Measurements from ENCODE around the gene HIP1. TPM values are rescaled to one million over a fixed set of nuclear protein-coding genes. Genes with fewer than 3 reads are reported as not detected.

The HIP1 gene
- total and polyA plus RNA-seq, 9 of the 15 experiments (the other 6 are each of a cell fraction or from before 2014, with no cell fraction given), result 2.4 to 13.7 (median 9.5) TPM

DNA sequence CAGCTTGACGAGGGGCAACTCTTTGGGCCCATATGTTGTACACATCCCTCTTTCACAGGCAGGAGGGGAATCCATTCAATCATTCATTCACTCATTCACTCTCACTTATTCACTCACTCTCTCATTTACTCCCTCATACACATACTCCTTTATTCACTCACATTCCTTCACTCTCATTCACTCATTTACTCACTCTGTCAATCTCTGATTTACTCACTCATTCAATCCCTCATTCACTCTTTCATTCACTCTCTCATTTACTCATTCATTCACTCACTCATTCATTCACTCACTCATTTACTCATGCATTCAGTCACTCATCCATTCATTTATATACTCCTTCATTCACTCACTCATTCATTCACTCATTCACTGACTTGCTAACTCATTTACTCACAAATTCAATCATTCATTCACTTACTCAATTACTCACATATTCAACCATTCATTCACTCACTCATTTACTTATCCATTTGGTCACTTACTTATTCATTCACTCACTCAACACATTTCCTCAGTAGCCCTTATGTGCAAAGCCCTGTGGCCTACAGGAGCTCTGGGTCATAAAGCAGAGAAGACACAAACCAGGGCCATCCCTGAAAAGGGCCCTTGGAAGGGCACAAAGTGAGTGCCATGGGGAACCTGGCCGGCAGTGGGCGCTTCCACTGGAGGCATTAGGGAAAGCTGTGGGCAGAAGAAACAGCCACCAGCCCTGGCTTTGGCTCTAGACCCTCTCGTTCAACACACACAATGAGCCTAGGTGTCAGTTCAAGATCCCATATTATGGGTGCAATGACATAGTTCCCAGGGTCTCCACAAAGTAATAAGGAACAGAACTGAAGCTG is 26.0 kb downstream of the HIP1 start:
- CTCF ChIA-PET (ENCODE audit: low intra/inter-chr PET ratio), result no interaction called here
- intact Hi-C loops (cut with micrococcal nuclease), result no loop called here
- POLR2A ChIA-PET, result interaction anchor here (0.7 kb wide), 1 partner anchor 30 kb away, joined by 3 read pairs; no protein-coding TSS in a partner anchor
- peak; percentile 60; the same call in 1 of the 2 replicates for TF ChIP-seq SMARCA5 (IDR thresholded peaks at IDR 0.05)
- 0 out of 2 replicates have a peak, but pooled peaks have one; percentile 41 for TF ChIP-seq HLTF (IDR thresholded peaks at IDR 0.05)
- TF ChIP-seq, protein P1, sequence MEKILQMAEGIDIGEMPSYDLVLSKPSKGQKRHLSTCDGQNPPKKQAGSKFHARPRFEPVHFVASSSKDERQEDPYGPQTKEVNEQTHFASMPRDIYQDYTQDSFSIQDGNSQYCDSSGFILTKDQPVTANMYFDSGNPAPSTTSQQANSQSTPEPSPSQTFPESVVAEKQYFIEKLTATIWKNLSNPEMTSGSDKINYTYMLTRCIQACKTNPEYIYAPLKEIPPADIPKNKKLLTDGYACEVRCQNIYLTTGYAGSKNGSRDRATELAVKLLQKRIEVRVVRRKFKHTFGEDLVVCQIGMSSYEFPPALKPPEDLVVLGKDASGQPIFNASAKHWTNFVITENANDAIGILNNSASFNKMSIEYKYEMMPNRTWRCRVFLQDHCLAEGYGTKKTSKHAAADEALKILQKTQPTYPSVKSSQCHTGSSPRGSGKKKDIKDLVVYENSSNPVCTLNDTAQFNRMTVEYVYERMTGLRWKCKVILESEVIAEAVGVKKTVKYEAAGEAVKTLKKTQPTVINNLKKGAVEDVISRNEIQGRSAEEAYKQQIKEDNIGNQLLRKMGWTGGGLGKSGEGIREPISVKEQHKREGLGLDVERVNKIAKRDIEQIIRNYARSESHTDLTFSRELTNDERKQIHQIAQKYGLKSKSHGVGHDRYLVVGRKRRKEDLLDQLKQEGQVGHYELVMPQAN (IDR thresholded peaks at IDR 0.05; ENCODE audit: borderline replicate concordance), result 0 out of 2 replicates have a peak, but pooled peaks have one; percentile 34
- TF ChIP-seq, protein P2, sequence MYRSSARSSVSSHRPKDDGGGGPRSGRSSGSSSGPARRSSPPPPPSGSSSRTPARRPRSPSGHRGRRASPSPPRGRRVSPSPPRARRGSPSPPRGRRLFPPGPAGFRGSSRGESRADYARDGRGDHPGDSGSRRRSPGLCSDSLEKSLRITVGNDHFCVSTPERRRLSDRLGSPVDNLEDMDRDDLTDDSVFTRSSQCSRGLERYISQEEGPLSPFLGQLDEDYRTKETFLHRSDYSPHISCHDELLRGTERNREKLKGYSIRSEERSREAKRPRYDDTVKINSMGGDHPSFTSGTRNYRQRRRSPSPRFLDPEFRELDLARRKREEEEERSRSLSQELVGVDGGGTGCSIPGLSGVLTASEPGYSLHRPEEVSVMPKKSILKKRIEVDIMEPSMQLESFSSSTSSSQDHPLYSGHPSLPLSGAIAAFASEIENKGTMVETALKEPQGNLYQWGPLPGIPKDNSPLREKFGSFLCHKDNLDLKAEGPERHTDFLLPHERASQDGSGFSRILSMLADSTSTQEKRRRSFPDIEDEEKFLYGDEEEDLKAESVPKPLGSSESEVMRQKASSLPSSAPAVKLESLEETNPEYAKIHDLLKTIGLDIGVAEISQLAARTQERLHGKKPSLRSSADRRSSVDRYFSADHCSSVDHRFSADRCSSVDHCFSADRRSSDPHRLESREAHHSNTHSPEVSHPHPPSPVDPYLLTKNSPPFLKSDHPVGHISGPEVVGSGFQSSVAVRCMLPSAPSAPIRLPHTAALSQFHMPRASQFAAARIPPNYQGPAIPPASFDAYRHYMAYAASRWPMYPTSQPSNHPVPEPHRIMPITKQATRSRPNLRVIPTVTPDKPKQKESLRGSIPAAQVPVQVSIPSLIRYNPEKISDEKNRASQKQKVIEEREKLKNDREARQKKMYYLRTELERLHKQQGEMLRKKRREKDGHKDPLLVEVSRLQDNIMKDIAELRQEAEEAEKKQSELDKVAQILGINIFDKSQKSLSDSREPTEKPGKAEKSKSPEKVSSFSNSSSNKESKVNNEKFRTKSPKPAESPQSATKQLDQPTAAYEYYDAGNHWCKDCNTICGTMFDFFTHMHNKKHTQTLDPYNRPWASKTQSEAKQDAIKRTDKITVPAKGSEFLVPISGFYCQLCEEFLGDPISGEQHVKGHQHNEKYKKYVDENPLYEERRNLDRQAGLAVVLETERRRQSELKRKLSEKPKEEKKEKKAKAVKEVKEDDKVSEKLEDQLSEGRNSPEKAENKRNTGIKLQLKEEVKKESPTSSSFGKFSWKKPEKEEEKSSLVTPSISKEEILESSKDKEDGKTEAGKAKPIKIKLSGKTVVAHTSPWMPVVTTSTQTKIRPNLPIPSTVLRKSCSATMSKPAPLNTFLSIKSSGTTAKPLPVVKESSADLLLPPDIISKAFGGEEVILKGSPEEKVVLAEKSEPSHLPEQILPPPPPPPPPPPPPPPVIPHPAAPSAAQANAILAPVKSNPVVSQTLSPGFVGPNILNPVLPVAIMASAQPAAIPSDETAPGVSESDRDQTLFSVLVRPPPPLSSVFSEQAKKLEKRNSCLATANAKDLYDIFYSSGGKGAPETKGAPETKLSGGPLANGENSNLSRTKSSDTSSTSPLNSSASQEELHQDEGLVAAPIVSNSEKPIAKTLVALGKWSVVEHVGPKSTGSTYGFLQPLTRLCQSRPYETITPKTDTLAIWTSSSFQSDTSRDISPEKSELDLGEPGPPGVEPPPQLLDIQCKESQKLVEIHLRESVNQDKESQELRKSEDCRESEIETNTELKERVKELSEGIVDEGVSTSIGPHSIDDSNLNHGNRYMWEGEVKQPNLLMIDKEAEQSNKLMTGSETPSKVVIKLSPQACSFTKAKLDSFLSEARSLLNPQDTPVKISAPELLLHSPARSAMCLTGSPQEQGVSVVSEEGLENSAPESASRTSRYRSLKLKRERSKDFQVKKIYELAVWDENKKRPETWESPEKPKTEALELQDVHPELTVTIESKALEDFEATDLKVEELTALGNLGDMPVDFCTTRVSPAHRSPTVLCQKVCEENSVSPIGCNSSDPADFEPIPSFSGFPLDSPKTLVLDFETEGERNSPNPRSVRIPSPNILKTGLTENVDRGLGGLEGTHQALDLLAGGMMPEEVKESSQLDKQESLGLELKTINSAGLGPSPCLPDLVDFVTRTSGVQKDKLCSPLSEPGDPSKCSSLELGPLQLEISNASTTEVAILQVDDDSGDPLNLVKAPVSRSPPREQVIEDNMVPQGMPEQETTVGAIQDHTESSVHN (IDR thresholded peaks at IDR 0.05; ENCODE audit: borderline replicate concordance in 1 of 2, low read depth in 1 of 2), result 0 out of 4 replicates have a peak, but pooled peaks of 1 of the 2 experiments have one; percentile 34
- peak; percentile 96 for TF ChIP-seq ZNF24 (IDR thresholded peaks at IDR 0.05)
- TF ChIP-seq BCOR (IDR thresholded peaks at IDR 0.05), result peak; percentile 29; the same call in 1 of the 2 replicates
- TF ChIP-seq THRAP3 (IDR thresholded peaks at IDR 0.05; ENCODE audit: borderline replicate concordance), result 0 out of 2 replicates have a peak, but pooled peaks have one; percentile 25
- TF ChIP-seq ZNF316 (IDR thresholded peaks at IDR 0.05), result 0 out of 2 replicates have a peak, but pooled peaks have one; percentile 4
- TF ChIP-seq ELF2 (CRISPR knock-in tag; IDR thresholded peaks at IDR 0.05), result no peak
- no peak for TF ChIP-seq SAFB (IDR thresholded peaks at IDR 0.05; ENCODE audit: borderline replicate concordance, low read depth, low read length)
- 0 out of 2 replicates have a peak, but pooled peaks have one; percentile 76 for TF ChIP-seq MCM5 (IDR thresholded peaks at IDR 0.05; ENCODE audit: low read depth)
- TF ChIP-seq ASH1L (IDR thresholded peaks at IDR 0.05; ENCODE audit: borderline replicate concordance, low read depth, partially characterized antibody), result peak; percentile 47
- TF ChIP-seq NFE2 (IDR thresholded peaks at IDR 0.05; ENCODE audit: low read depth), result no peak

More for the DNA sequence above, 26.0 kb downstream of the HIP1 start:
- no peaks in the 10 kb centered on the region for H3K27me3 ChIP-seq (ENCODE audit: control insufficient read depth in 2 of 2, insufficient read depth in 2 of 2, low read length in 2 of 2)
- no peak overlapping the region for H3K4me3 ChIP-seq
- H3K4me2 ChIP-seq (ENCODE audit: insufficient read depth, low read length), result no peak overlapping the region
- WGBS (ENCODE audit: insufficient coverage, low coverage, missing lambda C conversion rate), result 48% methylated on average over 4 of the region's 4 CpGs
- no peak overlapping the region for H3K9ac ChIP-seq (ENCODE audit: insufficient read depth in 1 of 2, low read depth in 2 of 2, low read length in 2 of 2)
- H4K20me1 ChIP-seq (replicated peaks; ENCODE audit: control insufficient read depth, insufficient read depth, low read length), result no peaks in the 10 kb centered on the region
- no TSS peak for BruUV-seq (replicated peaks)
- H3K27ac ChIP-seq (ENCODE audit: extremely low read depth, low read depth, low read length), result no peak overlapping the region
- ATAC-seq (no peak), FAIRE-seq (no peak), DNase-seq (ENCODE audit: extremely low read depth in 1 of 4, low spot score in 3 of 4) (no peak)
- H3K9me3 ChIP-seq (replicated peaks; ENCODE audit: control insufficient read depth, insufficient read depth, low read depth, low read length), result peaks cover 13% of the 10 kb centered on the region
- H3K36me3 ChIP-seq (ENCODE audit: control insufficient read depth, insufficient read depth, low read length), result 0 out of 3 replicates have a peak, but pooled peaks cover 2% of the 10 kb centered on the region
- H2AFZ ChIP-seq (ENCODE audit: low read depth, low read length), result no peak overlapping the region
- no peaks in the 10 kb centered on the region for H3K79me2 ChIP-seq (ENCODE audit: control insufficient read depth, insufficient read depth, low read length)
- in situ Hi-C loops (cut with MboI), result no loop called here
- H3K4me1 ChIP-seq (replicated peaks in 1 of 2; ENCODE audit: control insufficient read depth in 2 of 2, insufficient read depth in 2 of 2, low read length in 2 of 2), result no peaks in the 10 kb centered on the region; a peak in 2 of 5 replicates
- no peaks in the 10 kb centered on the region for H3K9me1 ChIP-seq (ENCODE audit: control insufficient read depth, insufficient read depth, low read length)
